ENCODE measurements around the gene COBLL1.

GRCh38 chr2:164677271-164677670 is 164.4 kb downstream of the COBLL1 start:
- TF ChIP-seq REST (IDR thresholded peaks at IDR 0.05; ENCODE audit: insufficient read depth in 1 of 2, low read depth in 2 of 2, low read length in 1 of 2) (no peak), CTCF (IDR thresholded peaks at IDR 0.05) (no peak), POLR2AphosphoS5 (IDR thresholded peaks at IDR 0.05; ENCODE audit: low read depth, low read length) (no peak), SIN3A (IDR thresholded peaks at IDR 0.05; ENCODE audit: borderline replicate concordance, insufficient read depth, low read depth, low read length) (no peak), TCF7L2 (IDR thresholded peaks at IDR 0.05; ENCODE audit: low read depth, low read length) (no peak)

Measured in Panc1 (cell line).